Small intestine (tissue), 7 donors: ENCODE results near the gene SCN2A. TPM values are rescaled to one million over a fixed set of nuclear protein-coding genes. Genes with fewer than 3 reads are reported as not detected.
"Not testable (repeated sequence)": the region's sequence is repeated elsewhere in the genome, so short reads cannot be mapped to it uniquely, and the experiment has no call there.

Source experiments
- DNase-seq, 2 donors: peaks; one replicate each; pipeline versions ENCODE4 v3.0.0 to v3.0.0-alpha.2; 2013
- FAIRE-seq: peaks from 2 replicates; lab custom pipeline; 2012; peaks lifted over from hg19 to GRCh38; lab: Jason Lieb, UNC
- H3K27ac ChIP-seq, 3 donors: one replicate each; pipeline ENCODE4 v1.5.1; 2013; ENCODE audit warnings: low read length in 2 of 3, mild to moderate bottlenecking in 2 of 3, control low read depth in 1 of 3, inconsistent platforms in 1 of 3, low read depth in 1 of 3, moderate library complexity in 1 of 3
- H3K27me3 ChIP-seq, 3 donors: one replicate each; pipeline ENCODE4 v1.6.1; 2013; ENCODE audit warnings: low read length in 3 of 3, inconsistent platforms in 1 of 3; ENCODE audit not compliant: control insufficient read depth in 3 of 3, insufficient read depth in 3 of 3
- H3K36me3 ChIP-seq, 3 donors: one replicate each; pipeline ENCODE4 v1.6.1; 2013; ENCODE audit warnings: low read length in 3 of 3, inconsistent platforms in 1 of 3, low read depth in 1 of 3, mild to moderate bottlenecking in 1 of 3, moderate library complexity in 1 of 3; ENCODE audit not compliant: control insufficient read depth in 3 of 3, insufficient read depth in 2 of 3
- H3K4me1 ChIP-seq, 3 donors: one replicate each; pipeline ENCODE4 v1.6.1; 2013; ENCODE audit warnings: low read length in 2 of 3, inconsistent platforms in 1 of 3, low read depth in 1 of 3, mild to moderate bottlenecking in 1 of 3, moderate library complexity in 1 of 3; ENCODE audit not compliant: control insufficient read depth in 3 of 3, insufficient read depth in 2 of 3
- H3K4me3 ChIP-seq, 3 donors: one replicate each; pipeline ENCODE4 v1.5.1; 2013; ENCODE audit warnings: low read length in 3 of 3, control low read depth in 1 of 3, inconsistent platforms in 1 of 3, low read depth in 1 of 3, mild to moderate bottlenecking in 1 of 3, moderate library complexity in 1 of 3
- H3K9me3 ChIP-seq, 2 donors: one replicate each; pipeline ENCODE4 v1.6.1; 2013; ENCODE audit warnings: low read depth in 1 of 2, low read length in 1 of 2; ENCODE audit not compliant: control insufficient read depth in 2 of 2, insufficient read depth in 1 of 2
- WGBS, 3 donors: extraction: QIAGEN DNeasy Blood & Tissue Kit; methylation state at CpG; one replicate each; pipeline ENCODE4 v1.1.7; 2013; 5-methylcytosine and 5-hydroxymethylcytosine counted together
- polyA plus RNA-seq, 4 donors: library from polyadenylated mRNA; stranded (reverse) in 3 of 4; unstranded in 1 of 4; fragments of 200-250 nt in 3 of 4; fragments of 120-200 nt in 1 of 4; gene quantifications; one replicate each; pipeline versions ENCODE4 v1.2.1 to v1.2.3, GENCODE V29; 2013
- donor health status: healthy with polysubstance abuse.
- donor health status: control.
- donor health status: control.
- donor health status: Bipolar disorder and iron deficiency.
- donor health status: healthy.

Gene SCN2A
- polyA plus RNA-seq, 4 donors: 0.25 to 0.54 TPM; not detected in 2

GRCh38 chr2:165311949-165312348 lies 72.7 kb downstream of the SCN2A start:
- no peak for FAIRE-seq
- 77 to 96% (median 90%) methylated on average over 1 of the region's 1 CpG for WGBS, 3 donors

GRCh38 chr2:165312999-165313398 lies 73.8 kb downstream of the SCN2A start:
- no peaks in the 10 kb centered on the region for H3K4me1 ChIP-seq
- no peak overlapping the region for H3K27ac ChIP-seq
- no peak for DNase-seq
- no peak for FAIRE-seq
- H3K4me3 ChIP-seq: no peak overlapping the region
- no peaks in the 10 kb centered on the region for H3K27me3 ChIP-seq
- 84 to 93% (median 86%) methylated on average over 2 of the region's 2 CpGs for WGBS, 3 donors
- H3K36me3 ChIP-seq: no peaks in the 10 kb centered on the region
- no peaks in the 10 kb centered on the region for H3K9me3 ChIP-seq

More at GRCh38 chr2:165311949-165312348, 72.7 kb downstream of the SCN2A start:
- Histone ChIP-seq H3K27ac (no peak overlapping the region), H3K9me3 (no peaks in the 10 kb centered on the region), H3K27me3 (no peaks in the 10 kb centered on the region), H3K36me3 (no peaks in the 10 kb centered on the region), H3K4me3 (no peak overlapping the region), H3K4me1 (no peaks in the 10 kb centered on the region)
- no peak for DNase-seq

DNA sequence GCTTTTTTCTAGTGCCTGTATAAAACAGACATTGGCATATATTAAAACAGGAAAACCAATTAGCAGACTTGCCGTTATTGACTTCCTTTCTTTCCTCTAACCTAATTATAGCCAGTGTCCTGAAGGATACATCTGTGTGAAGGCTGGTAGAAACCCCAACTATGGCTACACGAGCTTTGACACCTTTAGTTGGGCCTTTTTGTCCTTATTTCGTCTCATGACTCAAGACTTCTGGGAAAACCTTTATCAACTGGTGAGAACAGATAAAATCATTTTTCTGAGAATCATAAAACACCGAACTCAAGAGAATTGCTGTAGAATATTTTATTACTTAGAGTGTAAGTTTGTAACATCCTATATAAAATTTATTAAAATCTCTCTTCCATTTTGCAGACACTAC lies 74.3 kb downstream of the SCN2A start:
- Histone ChIP-seq H3K4me3 (no peak overlapping the region), H3K4me1 (no peaks in the 10 kb centered on the region), H3K9me3 (no peaks in the 10 kb centered on the region), H3K36me3 (no peaks in the 10 kb centered on the region), H3K27me3 (no peaks in the 10 kb centered on the region), H3K27ac (no peak overlapping the region)
- FAIRE-seq (no peak), DNase-seq (no peak)
- WGBS, 3 donors: 60 to 65% (median 61%) methylated on average over 4 of the region's 4 CpGs

DNA sequence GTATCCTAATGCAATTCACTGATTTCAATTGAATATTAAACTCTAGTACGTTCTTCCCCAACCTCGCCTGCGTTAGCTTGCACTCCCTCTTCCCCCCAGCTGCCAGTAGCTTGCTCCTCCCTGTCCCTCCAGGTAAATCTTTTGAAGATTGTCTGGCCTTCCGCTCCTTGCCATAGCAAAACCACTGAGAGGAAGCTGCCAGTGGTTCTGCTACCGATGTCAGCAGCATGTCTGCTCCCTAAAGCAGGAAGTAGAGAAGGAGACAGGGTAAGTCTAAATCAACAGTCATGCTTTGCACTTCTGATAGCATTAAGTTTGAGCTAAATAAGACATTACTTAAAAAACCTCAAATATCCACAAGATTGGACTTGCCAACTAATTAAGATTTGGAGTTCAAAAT lies 89.1 kb downstream of the SCN2A start:
- H3K9me3 ChIP-seq: no peaks in the 10 kb centered on the region
- no peaks in the 10 kb centered on the region for H3K27me3 ChIP-seq
- H3K27ac ChIP-seq: no peak overlapping the region
- no peak for DNase-seq
- H3K4me1 ChIP-seq: no peaks in the 10 kb centered on the region
- no peak overlapping the region for H3K4me3 ChIP-seq
- no peak for FAIRE-seq
- WGBS, 3 donors: 56 to 76% (median 65%) methylated on average over 5 of the region's 5 CpGs
- no peaks in the 10 kb centered on the region for H3K36me3 ChIP-seq

- not testable (repeated sequence) for H3K27me3 ChIP-seq, H3K36me3 ChIP-seq, H3K27ac ChIP-seq, H3K4me3 ChIP-seq, FAIRE-seq, H3K4me1 ChIP-seq, H3K9me3 ChIP-seq, DNase-seq
- 64 to 84% (median 69%) methylated on average over 2 of the region's 2 CpGs for WGBS, 3 donors
These were observed 105.1 kb downstream of the SCN2A start for GRCh38 chr2:165344276-165344675.

- 60 to 82% (median 71%) methylated on average over 1 of the region's 1 CpG for WGBS, 3 donors
- no peak for FAIRE-seq
- no peaks in the 10 kb centered on the region for H3K9me3 ChIP-seq
These were observed 109.2 kb downstream of the SCN2A start for GRCh38 chr2:165348441-165348840.

GRCh38 chr2:165349181-165349580 lies 110.0 kb downstream of the SCN2A start:
- no peak overlapping the region for H3K27ac ChIP-seq
- 79% methylated on average over 2 of the region's 2 CpGs for WGBS, 3 donors
- no peaks in the 10 kb centered on the region for H3K36me3 ChIP-seq
- H3K4me1 ChIP-seq: no peaks in the 10 kb centered on the region
- no peaks in the 10 kb centered on the region for H3K27me3 ChIP-seq
- no peak overlapping the region for H3K4me3 ChIP-seq
- no peaks in the 10 kb centered on the region for H3K9me3 ChIP-seq
- FAIRE-seq (no peak), DNase-seq (no peak)

More at GRCh38 chr2:165348441-165348840, 109.2 kb downstream of the SCN2A start:
- no peak for DNase-seq
- H3K36me3 ChIP-seq: no peaks in the 10 kb centered on the region
- H3K27me3 ChIP-seq: no peaks in the 10 kb centered on the region
- H3K27ac ChIP-seq: no peak overlapping the region
- H3K4me3 ChIP-seq: no peak overlapping the region
- H3K4me1 ChIP-seq: no peaks in the 10 kb centered on the region

- no peak overlapping the region for H3K27ac ChIP-seq
- H3K4me1 ChIP-seq: no peaks in the 10 kb centered on the region
- 0 to 21% (median 11%) methylated on average over 2 of the region's 2 CpGs for WGBS, 3 donors
- no peaks in the 10 kb centered on the region for H3K27me3 ChIP-seq
- H3K4me3 ChIP-seq: no peak overlapping the region
- H3K9me3 ChIP-seq: no peaks in the 10 kb centered on the region
- FAIRE-seq (no peak), DNase-seq (peak in 1 of 2 donors; percentile 13)
- H3K36me3 ChIP-seq: no peaks in the 10 kb centered on the region
These were observed 118.5 kb downstream of the SCN2A start for GRCh38 chr2:165357758-165358157.

DNA sequence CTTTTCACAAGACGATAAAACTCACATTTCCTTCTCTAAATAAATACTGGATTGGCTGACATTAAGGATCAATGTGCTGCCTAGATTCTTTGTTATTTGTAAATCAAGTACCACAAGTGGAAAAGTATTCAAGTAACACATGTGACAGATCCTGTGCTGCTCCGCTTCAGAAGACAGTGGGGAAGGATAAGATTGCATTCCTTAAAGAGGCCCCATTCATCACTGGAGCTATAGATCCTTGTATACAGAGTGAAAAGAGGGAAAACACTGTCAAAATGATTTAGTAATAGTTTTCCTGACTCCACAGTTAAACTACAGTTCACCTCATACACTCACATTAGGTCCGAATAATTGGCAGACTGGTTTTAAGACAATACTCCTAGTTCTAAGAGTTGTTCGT lies 122.3 kb downstream of the SCN2A start:
- no peaks in the 10 kb centered on the region for H3K9me3 ChIP-seq
- DNase-seq: no peak
- FAIRE-seq: no peak
- H3K4me3 ChIP-seq: no peak overlapping the region
- H3K4me1 ChIP-seq: no peaks in the 10 kb centered on the region
- 67 to 92% (median 87%) methylated on average over 4 of the region's 4 CpGs for WGBS, 3 donors
- H3K27me3 ChIP-seq: no peaks in the 10 kb centered on the region
- no peaks in the 10 kb centered on the region for H3K36me3 ChIP-seq
- no peak overlapping the region for H3K27ac ChIP-seq
